ENCODE results near the gene NUDT8.
A peak's percentile ranks its signal among the peaks of the same experiment; 100 is the strongest.

The NUDT8 gene

DNA sequence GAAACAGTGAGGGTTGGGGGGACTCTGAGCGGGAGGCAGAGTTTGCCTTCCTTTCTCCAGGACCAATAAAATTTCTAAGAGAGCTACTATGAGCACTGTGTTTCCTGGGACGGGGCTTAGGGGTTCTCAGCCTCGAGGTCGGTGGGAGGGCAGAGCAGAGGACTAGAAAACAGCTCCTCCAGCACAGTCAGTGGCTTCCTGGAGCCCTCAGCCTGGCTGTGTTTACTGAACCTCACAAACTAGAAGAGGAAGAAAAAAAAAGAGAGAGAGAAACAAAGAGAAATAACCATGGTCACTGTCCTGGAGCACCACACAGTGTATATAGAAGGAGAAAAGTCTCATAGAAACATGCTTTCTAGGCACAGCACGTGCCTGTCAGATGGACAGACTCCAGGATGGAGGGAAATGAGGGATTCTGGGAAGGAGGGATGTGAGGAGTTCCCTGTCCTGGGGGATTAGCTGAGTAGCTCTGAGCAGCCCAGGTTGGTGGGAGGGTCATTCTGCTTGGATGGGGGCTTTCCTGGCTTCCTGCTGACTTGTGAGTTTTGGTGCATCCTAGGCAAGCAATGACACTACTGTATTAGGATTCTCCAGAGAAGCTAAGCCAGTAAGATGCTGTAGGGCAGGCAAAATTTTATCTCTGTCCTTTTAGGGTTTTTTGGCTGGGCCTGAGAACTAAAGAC is 43.0 kb downstream of the NUDT8 start:
- H3K9me3 ChIP-seq (ENCODE audit: severe bottlenecking): no peaks in the 10 kb centered on the region
- DNase-seq (ENCODE audit: low spot score): no peak
- peak overlapping the region; percentile 92 for H3K27ac ChIP-seq (ENCODE audit: poor library complexity, severe bottlenecking)
- no peaks in the 10 kb centered on the region for H3K27me3 ChIP-seq (ENCODE audit: insufficient read depth, poor library complexity, severe bottlenecking)
- peaks cover 22% of the 10 kb centered on the region for H3K4me1 ChIP-seq (ENCODE audit: insufficient read depth, poor library complexity, severe bottlenecking)
- TF ChIP-seq, protein P1, sequence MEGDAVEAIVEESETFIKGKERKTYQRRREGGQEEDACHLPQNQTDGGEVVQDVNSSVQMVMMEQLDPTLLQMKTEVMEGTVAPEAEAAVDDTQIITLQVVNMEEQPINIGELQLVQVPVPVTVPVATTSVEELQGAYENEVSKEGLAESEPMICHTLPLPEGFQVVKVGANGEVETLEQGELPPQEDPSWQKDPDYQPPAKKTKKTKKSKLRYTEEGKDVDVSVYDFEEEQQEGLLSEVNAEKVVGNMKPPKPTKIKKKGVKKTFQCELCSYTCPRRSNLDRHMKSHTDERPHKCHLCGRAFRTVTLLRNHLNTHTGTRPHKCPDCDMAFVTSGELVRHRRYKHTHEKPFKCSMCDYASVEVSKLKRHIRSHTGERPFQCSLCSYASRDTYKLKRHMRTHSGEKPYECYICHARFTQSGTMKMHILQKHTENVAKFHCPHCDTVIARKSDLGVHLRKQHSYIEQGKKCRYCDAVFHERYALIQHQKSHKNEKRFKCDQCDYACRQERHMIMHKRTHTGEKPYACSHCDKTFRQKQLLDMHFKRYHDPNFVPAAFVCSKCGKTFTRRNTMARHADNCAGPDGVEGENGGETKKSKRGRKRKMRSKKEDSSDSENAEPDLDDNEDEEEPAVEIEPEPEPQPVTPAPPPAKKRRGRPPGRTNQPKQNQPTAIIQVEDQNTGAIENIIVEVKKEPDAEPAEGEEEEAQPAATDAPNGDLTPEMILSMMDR (IDR thresholded peaks at IDR 0.05; ENCODE audit: poor library complexity, severe bottlenecking): no peak
- no peak overlapping the region for H3K4me3 ChIP-seq (ENCODE audit: severe bottlenecking)
- peaks cover 36% of the 10 kb centered on the region for H3K36me3 ChIP-seq (ENCODE audit: low read depth)
- ATAC-seq (ENCODE audit: low read depth): no peak

DNA sequence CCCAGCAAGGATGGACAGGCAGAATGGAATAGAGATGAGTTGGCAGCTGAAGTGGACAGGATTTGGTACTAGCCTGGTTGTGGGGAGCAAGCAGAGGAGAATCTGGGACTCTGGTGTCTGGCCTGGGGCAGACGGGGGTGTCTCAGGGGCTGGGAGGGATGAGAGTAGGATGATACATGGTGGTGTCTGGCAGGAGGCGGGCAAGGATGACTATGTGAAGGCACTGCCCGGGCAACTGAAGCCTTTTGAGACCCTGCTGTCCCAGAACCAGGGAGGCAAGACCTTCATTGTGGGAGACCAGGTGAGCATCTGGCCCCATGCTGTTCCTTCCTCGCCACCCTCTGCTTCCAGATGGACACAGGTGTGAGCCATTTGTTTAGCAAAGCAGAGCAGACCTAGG is 43.8 kb downstream of the NUDT8 start:
- ATAC-seq (ENCODE audit: low read depth): no peak
- DNase-seq (ENCODE audit: low spot score): no peak
- H3K36me3 ChIP-seq (ENCODE audit: low read depth): peaks cover 36% of the 10 kb centered on the region
- H3K4me3 ChIP-seq (ENCODE audit: severe bottlenecking): no peak overlapping the region
- TF ChIP-seq, protein P1 (IDR thresholded peaks at IDR 0.05; ENCODE audit: poor library complexity, severe bottlenecking): no peak
- H3K27ac ChIP-seq (ENCODE audit: poor library complexity, severe bottlenecking): peak overlapping the region; percentile 92
- H3K9me3 ChIP-seq (ENCODE audit: severe bottlenecking): no peaks in the 10 kb centered on the region
- no peaks in the 10 kb centered on the region for H3K27me3 ChIP-seq (ENCODE audit: insufficient read depth, poor library complexity, severe bottlenecking)
- H3K4me1 ChIP-seq (ENCODE audit: insufficient read depth, poor library complexity, severe bottlenecking): peaks cover 26% of the 10 kb centered on the region

DNA sequence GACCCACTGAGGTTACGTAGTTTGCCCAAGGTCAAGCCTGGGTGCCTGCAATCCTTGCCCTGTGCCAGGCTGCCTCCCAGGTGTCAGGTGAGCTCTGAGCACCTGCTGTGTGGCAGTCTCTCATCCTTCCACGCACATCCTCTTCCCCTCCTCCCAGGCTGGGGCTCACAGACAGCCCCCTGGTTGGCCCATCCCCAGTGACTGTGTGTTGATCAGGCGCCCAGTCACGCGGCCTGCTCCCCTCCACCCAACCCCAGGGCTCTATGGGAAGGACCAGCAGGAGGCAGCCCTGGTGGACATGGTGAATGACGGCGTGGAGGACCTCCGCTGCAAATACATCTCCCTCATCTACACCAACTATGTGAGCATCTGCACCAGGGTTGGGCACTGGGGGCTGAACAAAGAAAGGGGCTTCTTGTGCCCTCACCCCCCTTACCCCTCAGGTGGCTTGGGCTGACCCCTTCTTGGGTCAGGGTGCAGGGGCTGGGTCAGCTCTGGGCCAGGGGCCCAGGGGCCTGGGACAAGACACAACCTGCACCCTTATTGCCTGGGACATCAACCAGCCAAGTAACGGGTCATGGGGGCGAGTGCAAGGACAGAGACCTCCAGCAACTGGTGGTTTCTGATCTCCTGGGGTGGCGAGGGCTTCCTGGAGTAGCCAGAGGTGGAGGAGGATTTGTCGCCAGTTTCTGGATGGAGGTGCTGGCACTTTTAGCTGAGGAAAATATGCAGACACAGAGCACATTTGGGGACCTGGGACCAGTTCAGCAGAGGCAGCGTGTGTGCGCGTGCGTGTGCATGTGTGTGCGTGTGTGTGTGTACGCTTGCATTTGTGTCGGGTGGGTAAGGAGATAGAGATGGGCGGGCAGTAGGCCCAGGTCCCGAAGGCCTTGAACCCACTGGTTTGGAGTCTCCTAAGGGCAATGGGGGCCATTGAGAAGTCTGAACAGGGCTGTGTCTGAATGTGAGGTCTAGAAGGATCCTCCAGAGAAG is 44.6 kb downstream of the NUDT8 start:
- ATAC-seq (ENCODE audit: low read depth): no peak; the same call in 1 of the 3 replicates

DNA sequence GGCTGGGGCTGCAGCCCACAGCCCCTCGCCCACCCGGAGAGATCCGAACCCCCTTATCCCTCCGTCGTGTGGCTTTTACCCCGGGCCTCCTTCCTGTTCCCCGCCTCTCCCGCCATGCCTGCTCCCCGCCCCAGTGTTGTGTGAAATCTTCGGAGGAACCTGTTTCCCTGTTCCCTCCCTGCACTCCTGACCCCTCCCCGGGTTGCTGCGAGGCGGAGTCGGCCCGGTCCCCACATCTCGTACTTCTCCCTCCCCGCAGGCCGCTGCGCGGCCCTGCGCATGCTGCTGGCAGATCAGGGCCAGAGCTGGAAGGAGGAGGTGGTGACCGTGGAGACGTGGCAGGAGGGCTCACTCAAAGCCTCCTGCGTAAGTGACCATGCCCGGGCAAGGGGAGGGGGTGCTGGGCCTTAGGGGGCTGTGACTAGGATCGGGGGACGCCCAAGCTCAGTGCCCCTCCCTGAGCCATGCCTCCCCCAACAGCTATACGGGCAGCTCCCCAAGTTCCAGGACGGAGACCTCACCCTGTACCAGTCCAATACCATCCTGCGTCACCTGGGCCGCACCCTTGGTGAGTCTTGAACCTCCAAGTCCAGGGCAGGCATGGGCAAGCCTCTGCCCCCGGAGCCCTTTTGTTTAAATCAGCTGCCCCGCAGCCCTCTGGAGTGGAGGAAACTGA is 45.4 kb downstream of the NUDT8 start:
- Histone ChIP-seq H3K36me3 (ENCODE audit: low read depth) (peaks cover 36% of the 10 kb centered on the region), H3K27ac (ENCODE audit: poor library complexity, severe bottlenecking) (peak overlapping the region; percentile 92), H3K27me3 (ENCODE audit: insufficient read depth, poor library complexity, severe bottlenecking) (no peaks in the 10 kb centered on the region), H3K9me3 (ENCODE audit: severe bottlenecking) (no peaks in the 10 kb centered on the region), H3K4me1 (ENCODE audit: insufficient read depth, poor library complexity, severe bottlenecking) (peaks cover 26% of the 10 kb centered on the region), H3K4me3 (ENCODE audit: severe bottlenecking) (peak overlapping the region; percentile 77)
- peak; percentile 77 for ATAC-seq (ENCODE audit: low read depth)
- TF ChIP-seq, protein P1 (IDR thresholded peaks at IDR 0.05; ENCODE audit: poor library complexity, severe bottlenecking): no peak
- peak; percentile 88 for DNase-seq (ENCODE audit: low spot score)

More for the DNA sequence above, 44.6 kb downstream of the NUDT8 start:
- peak overlapping the region; percentile 92 for H3K27ac ChIP-seq (ENCODE audit: poor library complexity, severe bottlenecking)
- H3K4me3 ChIP-seq (ENCODE audit: severe bottlenecking): peak overlapping the region; percentile 77
- no peaks in the 10 kb centered on the region for H3K27me3 ChIP-seq (ENCODE audit: insufficient read depth, poor library complexity, severe bottlenecking)
- peaks cover 36% of the 10 kb centered on the region for H3K36me3 ChIP-seq (ENCODE audit: low read depth)
- no peak for DNase-seq (ENCODE audit: low spot score)
- no peaks in the 10 kb centered on the region for H3K9me3 ChIP-seq (ENCODE audit: severe bottlenecking)
- peaks cover 26% of the 10 kb centered on the region for H3K4me1 ChIP-seq (ENCODE audit: insufficient read depth, poor library complexity, severe bottlenecking)
- TF ChIP-seq, protein P1 (IDR thresholded peaks at IDR 0.05; ENCODE audit: poor library complexity, severe bottlenecking): no peak
